Cardiac fibroblast (primary cell): ENCODE results near the gene CAPRIN1.

Source experiments
- DNase-seq, 2 donors: peaks; one replicate each; pipeline versions ENCODE4 v3.0.0 to v3.0.0-alpha.2; 2010; ENCODE audit warnings: low read depth in 2 of 2
- H3K4me3 ChIP-seq, 2 donors: replicated peaks in 1 of 2; 1 replicate in 1 of 2; 2 replicates in 1 of 2; pipeline ENCODE4 v1.5.1; 2011; ENCODE audit warnings: low read depth in 2 of 2, low read length in 2 of 2, mild to moderate bottlenecking in 2 of 2, moderate library complexity in 1 of 2
- CTCF ChIP-seq: IDR thresholded peaks from one replicate; pipeline ENCODE4 v1.5.1; 2011; ENCODE audit warnings: low read depth, mild to moderate bottlenecking, low read length, inconsistent platforms

The CAPRIN1 gene

GRCh38 chr11:34033399-34033798 lies 18.1 kb upstream of the CAPRIN1 start:
- H3K4me3 ChIP-seq: no peak overlapping the region
- DNase-seq: no peak
- no peak for TF ChIP-seq CTCF

DNA sequence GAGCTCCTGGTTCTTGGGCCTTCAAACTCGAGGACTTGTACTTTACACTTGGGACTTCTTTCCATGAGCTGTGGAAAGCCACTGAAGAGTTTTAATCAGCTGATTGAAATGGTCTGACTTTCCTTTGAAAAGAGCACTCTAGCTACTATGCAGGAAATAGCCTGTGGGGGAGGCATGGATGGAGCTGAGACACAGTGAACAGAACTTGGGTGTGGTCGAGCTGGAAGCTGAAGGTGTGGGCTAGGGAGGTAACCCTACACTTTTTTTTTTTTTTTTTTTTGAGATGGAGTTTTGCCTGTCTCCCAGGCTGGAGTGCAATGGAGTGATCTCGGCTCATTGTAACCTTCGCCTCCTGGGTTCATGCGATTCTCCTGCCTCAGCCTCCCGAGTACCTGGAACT lies 17.5 kb upstream of the CAPRIN1 start:
- no peak for DNase-seq
- TF ChIP-seq CTCF: no peak
- H3K4me3 ChIP-seq: no peak overlapping the region

GRCh38 chr11:34036456-34036855 lies 15.1 kb upstream of the CAPRIN1 start:
- no peak overlapping the region for H3K4me3 ChIP-seq
- TF ChIP-seq CTCF: no peak
- no peak for DNase-seq

- DNase-seq: no peak
- H3K4me3 ChIP-seq: no peak overlapping the region
- TF ChIP-seq CTCF: no peak
These were observed 14.5 kb upstream of the CAPRIN1 start for GRCh38 chr11:34037016-34037415.

GRCh38 chr11:34040571-34040970 lies 11.0 kb upstream of the CAPRIN1 start:
- TF ChIP-seq CTCF: no peak
- no peak for DNase-seq
- H3K4me3 ChIP-seq: no peak overlapping the region

DNA sequence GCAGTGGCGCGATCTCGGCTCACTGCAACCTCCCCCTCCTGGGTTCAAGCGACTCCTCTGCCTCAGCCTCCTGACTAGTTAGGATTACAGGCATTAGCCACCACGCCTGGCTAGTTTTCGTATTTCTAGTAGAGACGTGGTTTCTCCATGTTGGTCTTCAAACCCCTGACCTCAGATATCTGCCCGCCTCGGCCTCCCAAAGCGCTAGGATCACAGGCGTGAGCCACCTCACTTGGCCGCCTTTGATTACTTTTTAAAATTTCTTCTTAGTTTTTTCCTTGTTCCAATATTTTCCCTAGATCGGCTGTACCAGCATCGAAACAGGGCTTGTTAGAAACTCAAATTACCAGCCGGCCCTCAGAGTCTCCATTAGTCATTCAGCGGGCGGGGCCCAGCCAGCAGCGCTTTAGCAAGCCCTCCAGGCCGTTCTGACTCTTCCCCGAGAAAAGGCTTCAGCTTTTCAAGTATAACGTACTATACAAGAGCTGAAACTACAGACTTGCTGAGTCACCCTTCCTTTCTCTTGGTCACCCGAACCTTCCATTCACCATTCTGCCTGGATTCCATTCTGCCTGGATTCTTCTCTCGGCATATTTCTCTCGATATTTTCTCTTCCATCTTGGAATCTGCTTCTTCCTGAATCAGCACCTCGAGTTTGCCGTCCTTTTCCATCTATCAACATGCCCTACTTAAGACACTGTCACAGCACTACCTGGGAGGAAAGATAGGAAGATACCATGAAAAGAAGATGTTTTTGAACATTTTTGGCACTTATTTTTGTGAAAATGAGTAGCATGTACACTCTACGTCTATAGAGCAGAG lies 6.7 kb upstream of the CAPRIN1 start:
- TF ChIP-seq CTCF: no peak
- H3K4me3 ChIP-seq: no peak overlapping the region
- peak; percentile 83 to 89 for DNase-seq

GRCh38 chr11:34049028-34049427 lies 2.5 kb upstream of the CAPRIN1 start:
- DNase-seq: no peak
- TF ChIP-seq CTCF: no peak
- no peak overlapping the region for H3K4me3 ChIP-seq
